ENCODE measurements around the gene PKM. TPM values are rescaled to one million over a fixed set of nuclear protein-coding genes. Genes with fewer than 3 reads are reported as not detected.

The PKM gene
- total RNA-seq, 1 donor = 2,299 TPM

GRCh38 chr15:72170691-72171090 is 60.3 kb downstream of the PKM start:
- H3K36me3 ChIP-seq (ENCODE audit: insufficient read depth, low read length) = no peaks in the 10 kb centered on the region
- no peak overlapping the region for H3K4me3 ChIP-seq (ENCODE audit: insufficient read depth, low read length)
- no peak for DNase-seq (ENCODE audit: insufficient read length, low spot score, missing footprints)
- H3K79me2 ChIP-seq (ENCODE audit: insufficient read depth, low read length) = no peaks in the 10 kb centered on the region
- no peak overlapping the region for H3K4me2 ChIP-seq (ENCODE audit: insufficient read depth, low read length)
- no peaks in the 10 kb centered on the region for H4K20me1 ChIP-seq (ENCODE audit: insufficient read depth, low read length)
- no peak overlapping the region for H2AFZ ChIP-seq (ENCODE audit: low read length)
- H3K4me1 ChIP-seq (ENCODE audit: insufficient read depth, low read length) = no peaks in the 10 kb centered on the region
- H3K9me3 ChIP-seq (ENCODE audit: low read depth, low read length) = no peaks in the 10 kb centered on the region
- H3K27me3 ChIP-seq (ENCODE audit: insufficient read depth, low read length) = peaks cover 41% of the 10 kb centered on the region
- no peak for TF ChIP-seq CTCF (IDR thresholded peaks at IDR 0.05; ENCODE audit: extremely low read depth, low read depth, low read length)
- no peak overlapping the region for H3K27ac ChIP-seq (ENCODE audit: low read depth, low read length)

- no peak overlapping the region for H3K4me3 ChIP-seq (ENCODE audit: insufficient read depth, low read length)
- no peak overlapping the region for H3K27ac ChIP-seq (ENCODE audit: low read depth, low read length)
- TF ChIP-seq CTCF (IDR thresholded peaks at IDR 0.05; ENCODE audit: extremely low read depth, low read depth, low read length) = no peak
- no peak overlapping the region for H2AFZ ChIP-seq (ENCODE audit: low read length)
- H3K9me3 ChIP-seq (ENCODE audit: low read depth, low read length) = no peaks in the 10 kb centered on the region
- no peak overlapping the region for H3K4me2 ChIP-seq (ENCODE audit: insufficient read depth, low read length)
- H3K79me2 ChIP-seq (ENCODE audit: insufficient read depth, low read length) = no peaks in the 10 kb centered on the region
- no peak for DNase-seq (ENCODE audit: insufficient read length, low spot score, missing footprints)
- peaks cover 38% of the 10 kb centered on the region for H3K27me3 ChIP-seq (ENCODE audit: insufficient read depth, low read length)
- H3K4me1 ChIP-seq (ENCODE audit: insufficient read depth, low read length) = no peaks in the 10 kb centered on the region
- no peaks in the 10 kb centered on the region for H4K20me1 ChIP-seq (ENCODE audit: insufficient read depth, low read length)
- H3K36me3 ChIP-seq (ENCODE audit: insufficient read depth, low read length) = no peaks in the 10 kb centered on the region
These were observed 60.9 kb downstream of the PKM start for GRCh38 chr15:72169921-72170611.

- Histone ChIP-seq H3K9me3 (ENCODE audit: low read depth, low read length) (no peaks in the 10 kb centered on the region), H3K27ac (ENCODE audit: low read depth, low read length) (no peak overlapping the region), H3K79me2 (ENCODE audit: insufficient read depth, low read length) (no peaks in the 10 kb centered on the region), H3K4me1 (ENCODE audit: insufficient read depth, low read length) (no peaks in the 10 kb centered on the region), H2AFZ (ENCODE audit: low read length) (no peak overlapping the region), H3K36me3 (ENCODE audit: insufficient read depth, low read length) (no peaks in the 10 kb centered on the region), H3K4me3 (ENCODE audit: insufficient read depth, low read length) (no peak overlapping the region), H4K20me1 (ENCODE audit: insufficient read depth, low read length) (no peaks in the 10 kb centered on the region), H3K4me2 (ENCODE audit: insufficient read depth, low read length) (no peak overlapping the region), H3K27me3 (ENCODE audit: insufficient read depth, low read length) (peaks cover 33% of the 10 kb centered on the region)
- no peak for DNase-seq (ENCODE audit: insufficient read length, low spot score, missing footprints)
- TF ChIP-seq CTCF (IDR thresholded peaks at IDR 0.05; ENCODE audit: extremely low read depth, low read depth, low read length) = no peak
These were observed 61.6 kb downstream of the PKM start for GRCh38 chr15:72169236-72169920.

- Histone ChIP-seq H2AFZ (ENCODE audit: low read length) (no peak overlapping the region), H3K27me3 (ENCODE audit: insufficient read depth, low read length) (peaks cover 30% of the 10 kb centered on the region)
- TF ChIP-seq CTCF (IDR thresholded peaks at IDR 0.05; ENCODE audit: extremely low read depth, low read depth, low read length) = no peak
These were observed 62.2 kb downstream of the PKM start for GRCh38 chr15:72168808-72169190.

More at GRCh38 chr15:72168808-72169190, 62.2 kb downstream of the PKM start:
- H3K4me3 ChIP-seq (ENCODE audit: insufficient read depth, low read length) = no peak overlapping the region
- no peaks in the 10 kb centered on the region for H3K4me1 ChIP-seq (ENCODE audit: insufficient read depth, low read length)
- no peak overlapping the region for H3K27ac ChIP-seq (ENCODE audit: low read depth, low read length)
- H4K20me1 ChIP-seq (ENCODE audit: insufficient read depth, low read length) = no peaks in the 10 kb centered on the region
- H3K36me3 ChIP-seq (ENCODE audit: insufficient read depth, low read length) = no peaks in the 10 kb centered on the region
- no peak overlapping the region for H3K4me2 ChIP-seq (ENCODE audit: insufficient read depth, low read length)
- no peaks in the 10 kb centered on the region for H3K79me2 ChIP-seq (ENCODE audit: insufficient read depth, low read length)
- no peak for DNase-seq (ENCODE audit: insufficient read length, low spot score, missing footprints)
- H3K9me3 ChIP-seq (ENCODE audit: low read depth, low read length) = no peaks in the 10 kb centered on the region
